ENCODE measurements around the gene SOCS4.

- TF ChIP-seq CTCF (IDR thresholded peaks at IDR 0.05) (no peak), POLR2A (IDR thresholded peaks at IDR 0.05) (no peak)
Measured at GRCh38 chr14:55085060-55085660, 58.1 kb downstream of the SOCS4 start.

All from lower leg skin (tissue), 3 donors.